ENCODE measurements around the gene EPS15.

The EPS15 gene

DNA sequence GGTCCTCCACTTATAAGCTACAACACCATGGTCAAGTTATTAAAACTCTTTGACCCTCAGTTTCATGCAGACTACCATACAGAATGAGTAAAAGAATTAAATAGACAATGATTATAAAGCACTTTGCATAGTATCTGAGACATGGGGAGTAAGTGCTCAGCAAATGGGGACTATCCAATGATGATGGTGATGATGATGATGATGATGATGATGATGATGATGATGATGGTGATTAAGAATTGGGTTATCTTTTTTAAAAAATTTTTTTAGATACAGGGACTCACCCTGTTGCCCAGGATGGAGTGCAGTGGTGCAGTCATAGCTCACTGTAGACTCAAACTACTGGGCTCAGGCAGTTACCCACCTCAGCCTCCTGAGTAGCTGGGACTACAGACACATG is 8.1 kb upstream of the EPS15 start:
- TF ChIP-seq TOX (CRISPR knock-in tag; IDR thresholded peaks at IDR 0.05; ENCODE audit: borderline replicate concordance) (no peak), TCF4 (CRISPR knock-in tag; IDR thresholded peaks at IDR 0.05; ENCODE audit: borderline replicate concordance) (no peak), GLIS3 (CRISPR knock-in tag; IDR thresholded peaks at IDR 0.05) (no peak), ZC3H10 (CRISPR knock-in tag; IDR thresholded peaks at IDR 0.05) (no peak), ZNF8 (CRISPR knock-in tag; IDR thresholded peaks at IDR 0.05) (no peak), RARB (CRISPR knock-in tag; IDR thresholded peaks at IDR 0.05) (no peak), BACH2 (CRISPR knock-in tag; IDR thresholded peaks at IDR 0.05; ENCODE audit: borderline replicate concordance) (no peak), ZNF70 (CRISPR knock-in tag; IDR thresholded peaks at IDR 0.05) (no peak), ZNF565 (CRISPR knock-in tag; conservative IDR thresholded peaks at IDR 0.05; ENCODE audit: low read depth) (no peak), ESRRG (CRISPR knock-in tag; IDR thresholded peaks at IDR 0.05) (no peak), ZFP30 (CRISPR knock-in tag; IDR thresholded peaks at IDR 0.05) (no peak), CSDC2 (CRISPR knock-in tag; IDR thresholded peaks at IDR 0.05) (no peak), SNAI2 (CRISPR knock-in tag; IDR thresholded peaks at IDR 0.05) (no peak), ISL1 (CRISPR knock-in tag; IDR thresholded peaks at IDR 0.05) (no peak), ARNTL (CRISPR knock-in tag; IDR thresholded peaks at IDR 0.05; ENCODE audit: borderline replicate concordance, low read depth) (no peak)
- TF ChIP-seq, protein P1, sequence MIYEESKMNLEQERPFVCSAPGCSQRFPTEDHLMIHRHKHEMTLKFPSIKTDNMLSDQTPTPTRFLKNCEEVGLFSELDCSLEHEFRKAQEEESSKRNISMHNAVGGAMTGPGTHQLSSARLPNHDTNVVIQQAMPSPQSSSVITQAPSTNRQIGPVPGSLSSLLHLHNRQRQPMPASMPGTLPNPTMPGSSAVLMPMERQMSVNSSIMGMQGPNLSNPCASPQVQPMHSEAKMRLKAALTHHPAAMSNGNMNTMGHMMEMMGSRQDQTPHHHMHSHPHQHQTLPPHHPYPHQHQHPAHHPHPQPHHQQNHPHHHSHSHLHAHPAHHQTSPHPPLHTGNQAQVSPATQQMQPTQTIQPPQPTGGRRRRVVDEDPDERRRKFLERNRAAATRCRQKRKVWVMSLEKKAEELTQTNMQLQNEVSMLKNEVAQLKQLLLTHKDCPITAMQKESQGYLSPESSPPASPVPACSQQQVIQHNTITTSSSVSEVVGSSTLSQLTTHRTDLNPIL (CRISPR knock-in tag; IDR thresholded peaks at IDR 0.05; ENCODE audit: low read depth), result no peak
- TF ChIP-seq, protein P2, sequence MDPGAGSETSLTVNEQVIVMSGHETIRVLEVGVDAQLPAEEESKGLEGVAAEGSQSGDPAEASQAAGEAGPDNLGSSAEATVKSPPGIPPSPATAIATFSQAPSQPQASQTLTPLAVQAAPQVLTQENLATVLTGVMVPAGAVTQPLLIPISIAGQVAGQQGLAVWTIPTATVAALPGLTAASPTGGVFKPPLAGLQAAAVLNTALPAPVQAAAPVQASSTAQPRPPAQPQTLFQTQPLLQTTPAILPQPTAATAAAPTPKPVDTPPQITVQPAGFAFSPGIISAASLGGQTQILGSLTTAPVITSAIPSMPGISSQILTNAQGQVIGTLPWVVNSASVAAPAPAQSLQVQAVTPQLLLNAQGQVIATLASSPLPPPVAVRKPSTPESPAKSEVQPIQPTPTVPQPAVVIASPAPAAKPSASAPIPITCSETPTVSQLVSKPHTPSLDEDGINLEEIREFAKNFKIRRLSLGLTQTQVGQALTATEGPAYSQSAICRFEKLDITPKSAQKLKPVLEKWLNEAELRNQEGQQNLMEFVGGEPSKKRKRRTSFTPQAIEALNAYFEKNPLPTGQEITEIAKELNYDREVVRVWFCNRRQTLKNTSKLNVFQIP (CRISPR knock-in tag; IDR thresholded peaks at IDR 0.05; ENCODE audit: borderline replicate concordance, low read depth), result no peak
- TF ChIP-seq, protein P3, sequence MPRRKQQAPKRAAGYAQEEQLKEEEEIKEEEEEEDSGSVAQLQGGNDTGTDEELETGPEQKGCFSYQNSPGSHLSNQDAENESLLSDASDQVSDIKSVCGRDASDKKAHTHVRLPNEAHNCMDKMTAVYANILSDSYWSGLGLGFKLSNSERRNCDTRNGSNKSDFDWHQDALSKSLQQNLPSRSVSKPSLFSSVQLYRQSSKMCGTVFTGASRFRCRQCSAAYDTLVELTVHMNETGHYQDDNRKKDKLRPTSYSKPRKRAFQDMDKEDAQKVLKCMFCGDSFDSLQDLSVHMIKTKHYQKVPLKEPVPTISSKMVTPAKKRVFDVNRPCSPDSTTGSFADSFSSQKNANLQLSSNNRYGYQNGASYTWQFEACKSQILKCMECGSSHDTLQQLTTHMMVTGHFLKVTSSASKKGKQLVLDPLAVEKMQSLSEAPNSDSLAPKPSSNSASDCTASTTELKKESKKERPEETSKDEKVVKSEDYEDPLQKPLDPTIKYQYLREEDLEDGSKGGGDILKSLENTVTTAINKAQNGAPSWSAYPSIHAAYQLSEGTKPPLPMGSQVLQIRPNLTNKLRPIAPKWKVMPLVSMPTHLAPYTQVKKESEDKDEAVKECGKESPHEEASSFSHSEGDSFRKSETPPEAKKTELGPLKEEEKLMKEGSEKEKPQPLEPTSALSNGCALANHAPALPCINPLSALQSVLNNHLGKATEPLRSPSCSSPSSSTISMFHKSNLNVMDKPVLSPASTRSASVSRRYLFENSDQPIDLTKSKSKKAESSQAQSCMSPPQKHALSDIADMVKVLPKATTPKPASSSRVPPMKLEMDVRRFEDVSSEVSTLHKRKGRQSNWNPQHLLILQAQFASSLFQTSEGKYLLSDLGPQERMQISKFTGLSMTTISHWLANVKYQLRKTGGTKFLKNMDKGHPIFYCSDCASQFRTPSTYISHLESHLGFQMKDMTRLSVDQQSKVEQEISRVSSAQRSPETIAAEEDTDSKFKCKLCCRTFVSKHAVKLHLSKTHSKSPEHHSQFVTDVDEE (CRISPR knock-in tag; IDR thresholded peaks at IDR 0.05), result no peak
- TF ChIP-seq, protein P4, sequence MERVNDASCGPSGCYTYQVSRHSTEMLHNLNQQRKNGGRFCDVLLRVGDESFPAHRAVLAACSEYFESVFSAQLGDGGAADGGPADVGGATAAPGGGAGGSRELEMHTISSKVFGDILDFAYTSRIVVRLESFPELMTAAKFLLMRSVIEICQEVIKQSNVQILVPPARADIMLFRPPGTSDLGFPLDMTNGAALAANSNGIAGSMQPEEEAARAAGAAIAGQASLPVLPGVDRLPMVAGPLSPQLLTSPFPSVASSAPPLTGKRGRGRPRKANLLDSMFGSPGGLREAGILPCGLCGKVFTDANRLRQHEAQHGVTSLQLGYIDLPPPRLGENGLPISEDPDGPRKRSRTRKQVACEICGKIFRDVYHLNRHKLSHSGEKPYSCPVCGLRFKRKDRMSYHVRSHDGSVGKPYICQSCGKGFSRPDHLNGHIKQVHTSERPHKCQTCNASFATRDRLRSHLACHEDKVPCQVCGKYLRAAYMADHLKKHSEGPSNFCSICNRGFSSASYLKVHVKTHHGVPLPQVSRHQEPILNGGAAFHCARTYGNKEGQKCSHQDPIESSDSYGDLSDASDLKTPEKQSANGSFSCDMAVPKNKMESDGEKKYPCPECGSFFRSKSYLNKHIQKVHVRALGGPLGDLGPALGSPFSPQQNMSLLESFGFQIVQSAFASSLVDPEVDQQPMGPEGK (CRISPR knock-in tag; IDR thresholded peaks at IDR 0.05; ENCODE audit: borderline replicate concordance), result no peak
- no peak for ATAC-seq

DNA sequence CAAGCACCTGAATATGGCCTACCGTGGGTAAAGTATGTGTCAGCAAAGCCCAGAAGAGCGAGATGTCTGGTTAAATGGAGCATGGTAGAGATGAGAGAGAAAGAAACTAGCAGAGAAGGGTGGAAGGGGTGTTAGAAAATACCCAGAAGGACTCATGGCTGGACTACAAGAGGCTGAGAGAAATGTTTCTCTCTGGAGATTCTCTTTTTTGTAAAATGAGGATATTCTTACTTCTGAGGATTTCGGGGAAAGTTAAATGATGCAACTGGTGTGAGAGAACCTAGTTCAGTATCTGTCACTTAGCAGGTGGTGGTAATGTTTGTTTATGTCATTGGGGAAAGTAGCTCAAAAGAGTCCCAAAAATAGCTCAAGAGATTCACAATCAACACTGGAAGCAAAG is 7.2 kb upstream of the EPS15 start:
- ATAC-seq, result no peak
- TF ChIP-seq ARNTL (CRISPR knock-in tag; IDR thresholded peaks at IDR 0.05; ENCODE audit: borderline replicate concordance, low read depth), result no peak
- no peak for TF ChIP-seq ZC3H10 (CRISPR knock-in tag; IDR thresholded peaks at IDR 0.05)
- TF ChIP-seq CSDC2 (CRISPR knock-in tag; IDR thresholded peaks at IDR 0.05), result no peak
- TF ChIP-seq, protein P5, sequence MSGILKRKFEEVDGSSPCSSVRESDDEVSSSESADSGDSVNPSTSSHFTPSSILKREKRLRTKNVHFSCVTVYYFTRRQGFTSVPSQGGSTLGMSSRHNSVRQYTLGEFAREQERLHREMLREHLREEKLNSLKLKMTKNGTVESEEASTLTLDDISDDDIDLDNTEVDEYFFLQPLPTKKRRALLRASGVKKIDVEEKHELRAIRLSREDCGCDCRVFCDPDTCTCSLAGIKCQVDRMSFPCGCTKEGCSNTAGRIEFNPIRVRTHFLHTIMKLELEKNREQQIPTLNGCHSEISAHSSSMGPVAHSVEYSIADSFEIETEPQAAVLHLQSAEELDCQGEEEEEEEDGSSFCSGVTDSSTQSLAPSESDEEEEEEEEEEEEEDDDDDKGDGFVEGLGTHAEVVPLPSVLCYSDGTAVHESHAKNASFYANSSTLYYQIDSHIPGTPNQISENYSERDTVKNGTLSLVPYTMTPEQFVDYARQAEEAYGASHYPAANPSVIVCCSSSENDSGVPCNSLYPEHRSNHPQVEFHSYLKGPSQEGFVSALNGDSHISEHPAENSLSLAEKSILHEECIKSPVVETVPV (CRISPR knock-in tag; IDR thresholded peaks at IDR 0.05), result no peak

DNA sequence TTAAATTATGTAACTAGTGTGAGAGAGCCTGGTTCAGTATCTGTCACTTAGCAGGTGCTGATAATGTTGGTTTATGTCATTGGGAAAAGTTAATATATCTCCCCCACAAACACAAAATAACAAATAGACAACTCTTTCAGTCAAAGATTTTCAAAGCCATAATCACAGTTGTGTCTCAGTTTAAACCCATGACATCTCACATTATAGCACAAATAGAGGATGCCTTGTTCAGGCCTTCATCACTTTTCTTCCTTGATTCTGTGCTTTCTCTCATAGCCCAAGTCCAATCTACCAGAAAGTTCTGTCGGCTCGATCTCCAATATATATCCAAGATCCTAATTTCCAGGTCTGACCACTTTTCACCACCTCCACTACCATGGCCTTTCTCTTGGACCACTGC is 6.2 kb upstream of the EPS15 start:
- no peak for ATAC-seq
- TF ChIP-seq ISL1 (CRISPR knock-in tag; IDR thresholded peaks at IDR 0.05) (no peak), ESRRG (CRISPR knock-in tag; IDR thresholded peaks at IDR 0.05) (no peak), GLIS3 (CRISPR knock-in tag; IDR thresholded peaks at IDR 0.05) (no peak), TCF4 (CRISPR knock-in tag; IDR thresholded peaks at IDR 0.05; ENCODE audit: borderline replicate concordance) (no peak), ZFP30 (CRISPR knock-in tag; IDR thresholded peaks at IDR 0.05) (no peak), ZNF8 (CRISPR knock-in tag; IDR thresholded peaks at IDR 0.05) (no peak), ZNF70 (CRISPR knock-in tag; IDR thresholded peaks at IDR 0.05) (no peak), BACH2 (CRISPR knock-in tag; IDR thresholded peaks at IDR 0.05; ENCODE audit: borderline replicate concordance) (no peak), PPARA (CRISPR knock-in tag; IDR thresholded peaks at IDR 0.05; ENCODE audit: borderline replicate concordance) (no peak), OSR1 (CRISPR knock-in tag; IDR thresholded peaks at IDR 0.05) (no peak)
- TF ChIP-seq, protein P1 (CRISPR knock-in tag; IDR thresholded peaks at IDR 0.05; ENCODE audit: low read depth), result no peak
- TF ChIP-seq, protein P2 (CRISPR knock-in tag; IDR thresholded peaks at IDR 0.05; ENCODE audit: borderline replicate concordance, low read depth), result no peak
- TF ChIP-seq, protein P5 (CRISPR knock-in tag; IDR thresholded peaks at IDR 0.05), result no peak
